SU-DHL-6 (cell line): ENCODE data around the gene LPCAT1.

ENCODE experiments used
- EZH2phosphoT487 ChIP-seq: fragments of 200-600 bp; sonication (generic), shearing (Covaris generic); conservative IDR thresholded peaks from 2 replicates; pipeline ENCODE4 v1.6.1; 2018; ENCODE audit warnings: mild to moderate bottlenecking, antibody characterized with exemption, low read length, moderate library complexity, mixed read lengths
- TF ChIP-seq, protein P1 (sequence below): fragments of 200-600 bp; sonication (generic); IDR thresholded peaks from one replicate; pipeline ENCODE4 v1.5.1; 2017; ENCODE audit warnings: antibody characterized with exemption, mild to moderate bottlenecking, low read length, moderate library complexity; ENCODE audit not compliant: insufficient read depth, poor library complexity, severe bottlenecking

DNA sequence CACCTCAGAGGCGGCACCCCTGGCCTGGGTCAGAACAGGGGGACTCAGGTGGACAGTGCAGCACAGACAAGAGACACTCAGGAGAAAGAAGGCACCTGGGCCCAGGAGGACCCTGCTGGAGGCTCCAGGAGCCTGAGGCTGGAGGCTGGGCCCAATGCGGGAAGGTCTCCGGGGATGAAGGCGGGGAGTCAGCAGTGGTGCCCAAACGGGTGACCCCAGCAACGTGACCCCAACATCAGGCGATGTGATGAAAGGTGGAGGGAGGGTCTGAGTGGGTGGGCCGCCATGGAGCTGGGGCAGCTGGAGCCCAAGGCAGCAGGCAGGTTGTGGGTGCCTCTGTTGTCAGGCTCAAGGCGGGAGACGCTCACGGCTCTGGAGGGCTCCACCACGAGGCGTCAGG is 37.5 kb downstream of the LPCAT1 start:
- TF ChIP-seq, protein P1, sequence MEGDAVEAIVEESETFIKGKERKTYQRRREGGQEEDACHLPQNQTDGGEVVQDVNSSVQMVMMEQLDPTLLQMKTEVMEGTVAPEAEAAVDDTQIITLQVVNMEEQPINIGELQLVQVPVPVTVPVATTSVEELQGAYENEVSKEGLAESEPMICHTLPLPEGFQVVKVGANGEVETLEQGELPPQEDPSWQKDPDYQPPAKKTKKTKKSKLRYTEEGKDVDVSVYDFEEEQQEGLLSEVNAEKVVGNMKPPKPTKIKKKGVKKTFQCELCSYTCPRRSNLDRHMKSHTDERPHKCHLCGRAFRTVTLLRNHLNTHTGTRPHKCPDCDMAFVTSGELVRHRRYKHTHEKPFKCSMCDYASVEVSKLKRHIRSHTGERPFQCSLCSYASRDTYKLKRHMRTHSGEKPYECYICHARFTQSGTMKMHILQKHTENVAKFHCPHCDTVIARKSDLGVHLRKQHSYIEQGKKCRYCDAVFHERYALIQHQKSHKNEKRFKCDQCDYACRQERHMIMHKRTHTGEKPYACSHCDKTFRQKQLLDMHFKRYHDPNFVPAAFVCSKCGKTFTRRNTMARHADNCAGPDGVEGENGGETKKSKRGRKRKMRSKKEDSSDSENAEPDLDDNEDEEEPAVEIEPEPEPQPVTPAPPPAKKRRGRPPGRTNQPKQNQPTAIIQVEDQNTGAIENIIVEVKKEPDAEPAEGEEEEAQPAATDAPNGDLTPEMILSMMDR, result no peak
- no peak for TF ChIP-seq EZH2phosphoT487
